Measurements from ENCODE around the gene NUCKS1.

- TF ChIP-seq ZNF274 (IDR thresholded peaks at IDR 0.05; ENCODE audit: borderline replicate concordance, extremely low read depth, low read length) (no peak), CTCF (IDR thresholded peaks at IDR 0.05; ENCODE audit: control extremely low read depth in 1 of 3, insufficient read depth in 1 of 3, low read depth in 1 of 3, low read length in 3 of 3) (peak; percentile 82 to 84 (median 84)), HDAC6 (IDR thresholded peaks at IDR 0.05; ENCODE audit: low read depth, low read length) (no peak), RAD21 (IDR thresholded peaks at IDR 0.05 in 1 of 2, conservative IDR thresholded peaks at IDR 0.05 in 1 of 2; ENCODE audit: low read depth in 2 of 2, low read length in 2 of 2) (peak; percentile 93 to 95), YY1 (IDR thresholded peaks at IDR 0.05; ENCODE audit: low read depth, low read length) (no peak), POLR2AphosphoS5 (IDR thresholded peaks at IDR 0.05; ENCODE audit: low read depth, low read length) (no peak), POLR2A (IDR thresholded peaks at IDR 0.05; ENCODE audit: control extremely low read depth in 1 of 2, low read depth in 2 of 2, low read length in 2 of 2) (no peak)
Observed at GRCh38 chr1:205791568-205792180, 41.7 kb upstream of the NUCKS1 start.

All from H1 (cell line).